Neural crest cell (in vitro differentiated cells): ENCODE measurements around the gene KIF4A. TPM values are rescaled to one million over a fixed set of nuclear protein-coding genes. Genes with fewer than 3 reads are reported as not detected.
"Not testable (repeated sequence)": the region's sequence is repeated elsewhere in the genome, so short reads cannot be mapped to it uniquely, and the experiment has no call there.

Source experiments
- DNase-seq: peaks from one replicate; pipeline ENCODE4 v3.0.0; 2021; ENCODE audit warnings: low read depth, mixed read lengths, low spot score
- H3K27ac Mint-ChIP-seq: one replicate; pipeline ENCODE4 v1.8.0; 2021; ENCODE audit warnings: mild to moderate bottlenecking, mixed read lengths; ENCODE audit not compliant: unreplicated experiment
- H3K27me3 Mint-ChIP-seq: 2 replicates; pipeline ENCODE4 v1.8.0; 2021; ENCODE audit warnings: low read depth, mild to moderate bottlenecking, mixed read lengths
- H3K36me3 Mint-ChIP-seq: 2 replicates; pipeline ENCODE4 v1.8.0; 2021; ENCODE audit warnings: low read depth, mild to moderate bottlenecking, mixed read lengths
- H3K4me1 Mint-ChIP-seq: 2 replicates; pipeline ENCODE4 v1.8.0; 2021; ENCODE audit warnings: mixed read lengths
- H3K4me3 Mint-ChIP-seq: one replicate; pipeline ENCODE4 v1.8.0; 2021; ENCODE audit warnings: mild to moderate bottlenecking, mixed read lengths
- H3K9me3 Mint-ChIP-seq: 2 replicates; pipeline ENCODE4 v1.8.0; 2021; ENCODE audit warnings: mixed read lengths
- total RNA-seq: library from RNA; stranded (reverse); gene quantifications from 2 replicates; pipeline ENCODE4 v1.2.1, GENCODE V29; 2021
- TF ChIP-seq, protein P1 (sequence below): fragments of 200-600 bp; sonication (generic); conservative IDR thresholded peaks from 2 replicates; pipeline ENCODE4 v1.5.0; 2021; ENCODE audit warnings: antibody characterized with exemption, mild to moderate bottlenecking

Gene KIF4A
- total RNA-seq, 1 donor from 2014 or later, result 58.5 TPM

DNA sequence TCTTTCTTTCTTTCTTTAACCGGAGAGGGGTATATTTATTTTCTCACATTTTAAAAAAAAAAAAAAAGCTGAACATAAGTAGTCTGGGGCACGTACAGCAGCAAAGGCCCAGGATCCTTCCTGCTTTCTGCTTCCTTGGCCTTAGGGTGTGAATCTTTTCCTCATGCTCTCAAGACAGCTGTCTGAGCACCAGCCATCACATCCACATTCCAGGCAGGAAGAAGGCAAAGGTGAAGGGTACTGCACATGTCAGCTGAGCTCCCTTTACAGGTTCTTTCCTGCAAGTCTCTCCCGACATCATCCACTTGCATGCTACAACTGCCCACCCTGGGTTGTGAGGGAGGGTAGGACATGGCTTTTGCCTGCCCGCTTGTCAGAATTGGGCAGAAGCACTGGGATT lies 69.6 kb downstream of the KIF4A start:
- Mint-ChIP-seq H3K27ac (no peak overlapping the region), H3K36me3 (peaks cover 15% of the 10 kb centered on the region), H3K4me3 (no peak overlapping the region), H3K9me3 (peaks cover under 1% of the 10 kb centered on the region), H3K27me3 (no peaks in the 10 kb centered on the region), H3K4me1 (no peaks in the 10 kb centered on the region)
- no peak for DNase-seq
- TF ChIP-seq, protein P1, sequence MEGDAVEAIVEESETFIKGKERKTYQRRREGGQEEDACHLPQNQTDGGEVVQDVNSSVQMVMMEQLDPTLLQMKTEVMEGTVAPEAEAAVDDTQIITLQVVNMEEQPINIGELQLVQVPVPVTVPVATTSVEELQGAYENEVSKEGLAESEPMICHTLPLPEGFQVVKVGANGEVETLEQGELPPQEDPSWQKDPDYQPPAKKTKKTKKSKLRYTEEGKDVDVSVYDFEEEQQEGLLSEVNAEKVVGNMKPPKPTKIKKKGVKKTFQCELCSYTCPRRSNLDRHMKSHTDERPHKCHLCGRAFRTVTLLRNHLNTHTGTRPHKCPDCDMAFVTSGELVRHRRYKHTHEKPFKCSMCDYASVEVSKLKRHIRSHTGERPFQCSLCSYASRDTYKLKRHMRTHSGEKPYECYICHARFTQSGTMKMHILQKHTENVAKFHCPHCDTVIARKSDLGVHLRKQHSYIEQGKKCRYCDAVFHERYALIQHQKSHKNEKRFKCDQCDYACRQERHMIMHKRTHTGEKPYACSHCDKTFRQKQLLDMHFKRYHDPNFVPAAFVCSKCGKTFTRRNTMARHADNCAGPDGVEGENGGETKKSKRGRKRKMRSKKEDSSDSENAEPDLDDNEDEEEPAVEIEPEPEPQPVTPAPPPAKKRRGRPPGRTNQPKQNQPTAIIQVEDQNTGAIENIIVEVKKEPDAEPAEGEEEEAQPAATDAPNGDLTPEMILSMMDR, result no peak

GRCh38 chrX:70360366-70360765 lies 70.5 kb downstream of the KIF4A start:
- TF ChIP-seq, protein P1, result no peak
- peaks cover 19% of the 10 kb centered on the region for H3K36me3 Mint-ChIP-seq
- no peaks in the 10 kb centered on the region for H3K9me3 Mint-ChIP-seq
- H3K4me1 Mint-ChIP-seq, result no peaks in the 10 kb centered on the region
- DNase-seq, result no peak
- no peak overlapping the region for H3K4me3 Mint-ChIP-seq
- H3K27ac Mint-ChIP-seq, result no peak overlapping the region
- no peaks in the 10 kb centered on the region for H3K27me3 Mint-ChIP-seq

DNA sequence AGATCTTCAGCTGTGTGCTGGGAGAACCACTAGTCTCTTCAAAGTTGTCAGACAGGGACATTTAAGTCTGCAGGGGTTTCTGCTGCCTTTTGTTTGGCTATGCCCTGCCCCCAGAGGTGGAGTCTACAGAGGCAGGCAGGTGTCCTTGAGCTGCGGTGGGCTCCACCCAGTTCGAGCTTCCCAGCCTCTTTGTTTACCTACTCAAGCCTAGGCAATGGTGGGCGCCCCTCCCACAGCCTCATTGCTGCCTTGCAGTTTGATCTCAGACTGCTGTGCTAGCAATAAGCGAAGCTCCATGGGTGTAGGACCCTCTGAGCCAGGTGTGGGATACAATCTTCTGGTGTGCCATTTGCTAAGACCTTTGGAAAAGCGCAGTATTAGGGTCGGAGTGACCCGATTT lies 78.8 kb downstream of the KIF4A start:
- H3K36me3 Mint-ChIP-seq, result peaks cover 41% of the 10 kb centered on the region
- H3K4me1 Mint-ChIP-seq, H3K27ac Mint-ChIP-seq, DNase-seq, H3K27me3 Mint-ChIP-seq, H3K9me3 Mint-ChIP-seq, H3K4me3 Mint-ChIP-seq: not testable (repeated sequence)

- H3K4me1 Mint-ChIP-seq, result no peaks in the 10 kb centered on the region
- H3K36me3 Mint-ChIP-seq, result peaks cover 37% of the 10 kb centered on the region
- H3K27me3 Mint-ChIP-seq, result no peaks in the 10 kb centered on the region
- no peak overlapping the region for H3K27ac Mint-ChIP-seq
- H3K9me3 Mint-ChIP-seq, result peaks cover 5% of the 10 kb centered on the region
- H3K4me3 Mint-ChIP-seq, result no peak overlapping the region
- DNase-seq, result no peak
- TF ChIP-seq, protein P1, result no peak
Observed at GRCh38 chrX:70386235-70386634, 96.3 kb downstream of the KIF4A start.

DNA sequence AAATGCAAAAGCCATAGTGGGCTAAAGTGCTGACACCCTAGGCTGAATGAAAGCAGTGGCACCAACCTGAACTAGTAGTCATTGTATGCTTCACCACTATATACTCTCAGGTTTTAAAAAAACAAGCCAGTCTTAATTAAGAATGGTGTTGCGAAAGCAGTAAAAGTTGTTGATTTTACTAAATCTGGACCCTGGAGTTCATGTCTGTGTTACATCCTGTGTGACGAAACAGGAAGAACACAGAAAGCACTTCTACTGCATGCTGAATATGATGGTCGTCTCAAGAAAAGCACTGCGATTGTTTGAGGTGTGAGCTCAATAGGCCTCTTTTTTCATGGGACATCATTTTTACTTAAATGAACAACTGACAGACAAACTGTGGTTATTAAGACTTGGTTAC lies 109.0 kb downstream of the KIF4A start:
- Mint-ChIP-seq H3K4me3 (no peak overlapping the region), H3K36me3 (peaks cover 22% of the 10 kb centered on the region), H3K27me3 (no peaks in the 10 kb centered on the region), H3K9me3 (no peaks in the 10 kb centered on the region), H3K4me1 (no peaks in the 10 kb centered on the region), H3K27ac (no peak overlapping the region)
- TF ChIP-seq, protein P1, result no peak
- no peak for DNase-seq

DNA sequence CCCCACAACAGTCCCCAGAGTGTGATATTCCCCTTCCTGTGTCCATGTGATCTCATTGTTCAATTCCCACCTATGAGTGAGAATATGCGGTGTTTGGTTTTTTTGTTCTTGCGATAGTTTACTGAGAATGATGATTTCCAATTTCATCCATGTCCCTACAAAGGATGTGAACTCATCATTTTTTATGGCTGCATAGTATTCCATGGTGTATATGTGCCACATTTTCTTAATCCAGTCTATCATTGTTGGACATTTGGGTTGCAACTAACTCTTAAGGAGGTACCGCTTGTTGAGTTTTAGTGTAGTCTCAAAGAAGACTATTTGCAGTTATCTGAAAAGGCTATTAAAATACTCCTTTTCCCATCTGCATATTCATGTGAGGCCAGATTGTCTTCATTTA lies 110.3 kb downstream of the KIF4A start:
- not testable (repeated sequence) for H3K9me3 Mint-ChIP-seq, H3K27ac Mint-ChIP-seq, H3K4me3 Mint-ChIP-seq, DNase-seq, H3K27me3 Mint-ChIP-seq, H3K4me1 Mint-ChIP-seq
- peaks cover 17% of the 10 kb centered on the region for H3K36me3 Mint-ChIP-seq

DNA sequence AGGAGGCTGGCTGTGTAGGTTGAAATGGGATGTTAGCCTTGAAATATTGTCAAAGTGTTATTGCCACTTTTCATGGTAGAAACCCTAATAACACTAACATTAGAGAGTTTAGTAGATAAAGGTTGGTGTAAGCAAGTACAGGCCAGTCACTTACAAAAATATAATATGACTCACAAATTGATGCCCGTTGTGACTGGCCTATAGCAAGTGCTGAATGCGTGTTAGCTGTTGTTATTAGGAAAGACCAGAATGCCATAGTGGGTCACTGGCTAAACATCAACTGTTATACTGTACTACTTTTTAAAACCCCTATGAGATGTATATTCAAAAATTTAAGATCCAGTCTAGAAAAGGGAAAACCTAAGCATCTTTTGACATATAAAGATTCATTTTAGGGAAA lies 112.8 kb downstream of the KIF4A start:
- Mint-ChIP-seq H3K27me3 (no peaks in the 10 kb centered on the region), H3K9me3 (no peaks in the 10 kb centered on the region), H3K4me1 (no peaks in the 10 kb centered on the region), H3K4me3 (no peak overlapping the region), H3K27ac (no peak overlapping the region), H3K36me3 (peaks cover 16% of the 10 kb centered on the region)
- DNase-seq, result no peak
- TF ChIP-seq, protein P1, result no peak
